GM21528 (cell line): ENCODE measurements around the gene PTPRN2.
"Not testable (repeated sequence)": the region's sequence is repeated elsewhere in the genome, so short reads cannot be mapped to it uniquely, and the experiment has no call there.

Experiments used
- ATAC-seq: cut with Tn5 transposase; IDR thresholded peaks from one replicate; pipeline ENCODE4 v1.9.1; 2021; ENCODE audit warnings: mild to moderate bottlenecking, moderate library complexity; ENCODE audit not compliant: unreplicated experiment, low FRiP score

The PTPRN2 gene

DNA sequence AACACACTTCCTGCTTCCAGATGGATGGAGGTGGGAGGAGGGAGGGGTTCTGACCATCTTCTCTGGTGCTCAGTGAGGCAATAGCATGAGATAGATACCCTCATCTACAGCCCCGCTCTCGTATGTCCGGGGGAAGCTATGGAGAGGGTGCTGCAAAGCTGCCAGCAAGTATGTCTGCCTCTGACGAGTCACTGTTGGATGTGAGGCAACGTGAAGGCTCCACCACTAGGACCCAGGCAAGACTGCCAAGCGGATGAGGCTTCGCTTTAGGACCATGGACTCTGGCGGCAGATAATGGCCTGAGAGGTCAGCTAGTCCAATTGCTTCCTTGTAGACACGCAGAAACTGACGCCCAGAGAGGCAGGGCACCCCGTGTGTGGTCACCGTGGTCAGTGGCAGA lies 601.6 kb downstream of the PTPRN2 start:
- no peak for ATAC-seq

- ATAC-seq, result no peak
Observed at GRCh38 chr7:157985636-157986035, 602.0 kb downstream of the PTPRN2 start.

DNA sequence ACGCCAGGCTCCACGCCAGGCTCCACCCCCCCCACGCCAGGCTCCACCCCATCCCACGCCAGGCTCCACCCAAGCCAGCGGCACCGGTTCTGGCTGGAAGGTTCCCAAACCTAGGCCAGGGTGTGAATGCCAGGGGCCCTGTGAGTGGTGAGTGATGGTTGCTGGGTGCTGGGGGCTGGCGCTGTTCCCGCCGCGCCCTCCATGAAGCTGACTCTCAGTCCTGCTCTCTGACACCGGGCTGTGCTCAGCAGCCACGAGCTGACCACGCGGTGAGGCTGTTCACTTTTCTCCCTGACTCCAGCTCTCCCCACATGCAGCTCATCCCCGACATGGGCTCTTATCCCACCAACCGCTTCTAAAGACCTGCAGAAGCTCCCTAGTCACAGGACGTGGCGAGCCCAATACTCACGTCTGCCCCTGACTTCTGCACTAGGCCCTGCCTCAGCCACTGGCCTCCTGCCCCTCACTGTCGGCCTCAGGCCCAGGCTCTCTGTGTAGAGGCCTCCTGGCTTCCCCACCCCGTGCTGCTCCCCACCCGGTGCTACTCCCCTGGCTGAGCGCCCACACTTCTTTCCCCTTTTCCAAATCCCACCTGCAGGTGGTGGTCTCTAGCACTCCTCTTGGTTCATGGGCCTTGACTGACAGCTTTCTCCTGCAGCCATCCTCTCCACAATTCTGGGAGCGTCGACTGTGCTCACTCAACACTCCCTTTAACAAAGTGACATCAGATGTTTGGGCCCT lies 603.0 kb downstream of the PTPRN2 start:
- no peak for ATAC-seq

- no peak for ATAC-seq
Observed at GRCh38 chr7:157983502-157984422, 603.9 kb downstream of the PTPRN2 start.

DNA sequence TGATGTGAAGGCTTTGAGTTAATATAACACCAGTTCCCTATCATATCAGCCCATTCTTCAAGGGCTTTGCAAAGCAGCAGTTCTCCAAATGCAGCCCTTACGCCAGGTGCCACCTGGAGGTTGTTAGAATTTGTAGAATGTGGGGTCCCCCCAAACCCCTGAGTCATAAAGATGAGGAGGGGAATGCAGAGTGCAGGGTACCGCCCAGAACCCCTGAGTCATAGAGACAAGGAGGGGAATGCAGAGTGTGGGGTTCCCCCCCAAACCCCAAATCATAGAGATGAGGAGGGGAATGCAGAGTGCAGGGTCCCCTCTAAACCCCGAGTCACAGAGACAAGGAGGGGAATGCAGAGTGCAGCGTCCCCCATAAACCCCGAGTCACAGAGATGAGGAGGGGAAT lies 605.8 kb downstream of the PTPRN2 start:
- ATAC-seq, result no peak

- ATAC-seq, result no peak
Observed at GRCh38 chr7:157980774-157981173, 606.8 kb downstream of the PTPRN2 start.

GRCh38 chr7:157980341-157980731 lies 607.3 kb downstream of the PTPRN2 start:
- not testable (repeated sequence) for ATAC-seq

DNA sequence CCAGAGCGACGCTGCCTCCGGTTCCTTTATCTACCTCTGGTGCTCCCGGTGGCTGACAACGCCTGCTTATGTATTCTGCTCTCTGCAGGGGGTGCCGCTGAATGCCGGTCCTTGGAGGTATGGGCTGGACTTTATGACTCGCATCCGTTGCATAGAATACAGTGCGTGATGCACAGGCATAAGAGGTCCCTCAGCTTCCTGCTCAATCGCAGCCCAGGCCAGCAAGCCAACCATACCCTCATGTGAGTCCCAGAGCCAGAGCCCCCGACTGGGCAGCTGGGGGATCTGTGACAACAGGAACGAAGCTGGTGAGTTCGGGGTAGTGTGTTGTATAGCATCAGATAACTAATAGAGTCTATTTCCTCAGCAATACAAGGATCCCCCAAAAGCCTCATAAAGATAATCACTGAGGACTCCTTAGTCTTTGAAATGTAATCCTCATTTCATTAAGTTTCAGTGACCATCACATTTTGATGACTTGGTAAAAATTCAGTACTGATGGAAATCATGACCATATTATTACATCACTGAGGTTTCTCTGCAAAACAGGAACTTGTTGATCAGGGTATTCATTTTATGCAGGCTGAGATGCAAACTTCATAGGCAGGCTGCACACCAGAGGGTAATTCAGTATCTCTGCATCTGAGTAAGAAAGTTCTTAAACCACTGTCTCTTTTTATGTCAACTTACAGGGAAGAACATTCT lies 607.8 kb downstream of the PTPRN2 start:
- no peak for ATAC-seq

DNA sequence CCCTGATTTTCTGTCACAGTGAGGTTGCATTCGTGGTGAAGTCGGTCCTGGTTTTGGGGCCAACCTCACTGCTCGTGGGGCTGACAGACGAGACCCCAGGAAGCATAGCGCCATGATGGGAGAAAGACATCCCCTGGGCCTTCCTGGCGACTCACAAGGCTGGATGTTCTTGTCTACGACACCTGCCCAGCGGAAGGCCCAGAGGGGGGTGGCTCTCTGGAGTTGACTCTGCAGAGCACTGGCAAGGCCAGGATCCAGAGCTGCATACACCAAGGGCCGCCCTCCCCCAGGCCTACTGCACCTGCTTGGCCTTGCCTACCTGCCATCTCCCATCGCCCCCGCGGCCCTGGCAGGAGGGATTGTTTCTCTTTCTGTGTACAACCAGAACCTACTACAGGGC lies 608.9 kb downstream of the PTPRN2 start:
- ATAC-seq, result no peak

- no peak for ATAC-seq
Observed at GRCh38 chr7:157977717-157978496, 609.7 kb downstream of the PTPRN2 start.

- no peak for ATAC-seq
Observed at GRCh38 chr7:157977306-157977705, 610.3 kb downstream of the PTPRN2 start.

DNA sequence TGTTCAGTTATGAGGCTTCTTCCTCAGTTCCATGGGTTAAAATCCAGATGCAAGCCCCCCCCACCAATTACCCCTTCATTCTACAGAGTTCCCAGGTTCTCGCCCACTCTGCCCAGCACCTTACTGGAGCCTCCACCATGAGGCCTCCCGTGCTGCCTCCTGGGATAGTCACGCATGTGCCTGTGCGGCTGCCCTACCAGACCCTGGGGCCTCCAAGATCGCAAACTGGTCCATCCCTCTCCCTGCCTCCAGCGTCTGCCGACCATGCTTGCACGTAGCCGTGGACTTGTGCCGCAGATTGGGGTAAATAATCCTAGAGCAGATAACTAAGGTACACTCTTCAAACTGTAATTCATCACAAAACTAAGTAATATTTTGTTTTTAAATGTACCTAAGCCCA lies 611.2 kb downstream of the PTPRN2 start:
- no peak for ATAC-seq

GRCh38 chr7:157975401-157976372 lies 611.9 kb downstream of the PTPRN2 start:
- no peak for ATAC-seq

GRCh38 chr7:157974678-157975230 lies 612.9 kb downstream of the PTPRN2 start:
- ATAC-seq, result no peak

- no peak for ATAC-seq
Observed at GRCh38 chr7:157973971-157974677, 613.5 kb downstream of the PTPRN2 start.

GRCh38 chr7:157972914-157973313 lies 614.7 kb downstream of the PTPRN2 start:
- ATAC-seq, result no peak

- ATAC-seq, result no peak
Observed at GRCh38 chr7:157971501-157971900, 616.1 kb downstream of the PTPRN2 start.

DNA sequence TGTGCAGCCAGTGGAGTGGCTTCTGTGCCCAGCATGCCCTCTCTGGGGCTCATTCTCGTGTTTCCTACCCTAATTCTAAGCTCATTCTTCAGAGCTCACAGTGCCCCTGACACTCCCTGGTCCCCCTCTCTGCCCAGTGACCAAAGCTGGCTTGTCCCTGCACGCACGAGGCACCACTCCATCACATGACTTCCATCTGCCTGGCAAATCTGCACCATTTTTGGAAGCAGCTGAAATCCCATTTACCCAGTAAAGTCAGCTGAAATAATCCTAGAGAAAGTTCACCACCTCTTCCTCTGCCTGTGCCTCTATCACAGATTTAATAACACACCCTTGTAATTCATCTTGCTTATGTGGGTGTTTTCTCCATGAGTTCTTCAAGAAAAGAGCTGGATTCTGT lies 616.9 kb downstream of the PTPRN2 start:
- ATAC-seq, result no peak
